ENCODE results near the gene MACROH2A1.

DNA sequence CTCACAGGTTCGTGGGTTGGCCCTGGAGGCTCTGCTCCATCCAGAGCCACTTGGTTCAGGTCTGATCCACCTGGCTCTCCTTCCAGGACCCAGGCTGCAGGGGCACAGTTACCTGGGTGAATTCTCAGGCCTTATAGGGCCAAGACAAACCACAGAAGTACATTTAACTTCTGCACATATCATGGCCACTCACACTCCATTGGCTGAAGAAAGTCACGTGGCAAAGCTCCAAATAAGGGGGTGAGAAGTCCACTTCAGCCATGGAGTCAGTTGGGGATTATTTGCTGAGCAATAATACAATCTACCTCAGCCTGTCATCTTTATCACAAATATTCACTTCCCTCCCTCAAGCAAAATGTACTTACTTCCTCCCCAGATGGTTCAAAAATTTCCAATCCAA, 83.6 kb downstream of the MACROH2A1 start:
- TF ChIP-seq, protein P1, sequence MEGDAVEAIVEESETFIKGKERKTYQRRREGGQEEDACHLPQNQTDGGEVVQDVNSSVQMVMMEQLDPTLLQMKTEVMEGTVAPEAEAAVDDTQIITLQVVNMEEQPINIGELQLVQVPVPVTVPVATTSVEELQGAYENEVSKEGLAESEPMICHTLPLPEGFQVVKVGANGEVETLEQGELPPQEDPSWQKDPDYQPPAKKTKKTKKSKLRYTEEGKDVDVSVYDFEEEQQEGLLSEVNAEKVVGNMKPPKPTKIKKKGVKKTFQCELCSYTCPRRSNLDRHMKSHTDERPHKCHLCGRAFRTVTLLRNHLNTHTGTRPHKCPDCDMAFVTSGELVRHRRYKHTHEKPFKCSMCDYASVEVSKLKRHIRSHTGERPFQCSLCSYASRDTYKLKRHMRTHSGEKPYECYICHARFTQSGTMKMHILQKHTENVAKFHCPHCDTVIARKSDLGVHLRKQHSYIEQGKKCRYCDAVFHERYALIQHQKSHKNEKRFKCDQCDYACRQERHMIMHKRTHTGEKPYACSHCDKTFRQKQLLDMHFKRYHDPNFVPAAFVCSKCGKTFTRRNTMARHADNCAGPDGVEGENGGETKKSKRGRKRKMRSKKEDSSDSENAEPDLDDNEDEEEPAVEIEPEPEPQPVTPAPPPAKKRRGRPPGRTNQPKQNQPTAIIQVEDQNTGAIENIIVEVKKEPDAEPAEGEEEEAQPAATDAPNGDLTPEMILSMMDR (IDR thresholded peaks at IDR 0.05; ENCODE audit: low read depth, low read length) = no peak
- no peak for TF ChIP-seq EZH2phosphoT487 (IDR thresholded peaks at IDR 0.05; ENCODE audit: low read depth)

Data from OCI-LY3 (cell line).